H1 (cell line): ENCODE results near the gene PIP5K1B. TPM values are rescaled to one million over a fixed set of nuclear protein-coding genes. Genes with fewer than 3 reads are reported as not detected.

Source experiments
- ASH2L ChIP-seq: fragments of 200-600, 300-600 bp; sonication (generic); IDR thresholded peaks from one replicate; pipeline ENCODE4 v1.7.1; 2017; ENCODE audit warnings: low read length
- CBX5 ChIP-seq: fragments of 300-800, 300-1000 bp; sonication (generic); IDR thresholded peaks from 2 replicates; pipeline ENCODE4 v1.7.1; 2016; ENCODE audit warnings: antibody characterized with exemption, low read length, low read depth
- CEBPB ChIP-seq: IDR thresholded peaks from 2 replicates; pipeline ENCODE4 v1.6.1; 2012; ENCODE audit warnings: low read depth, low read length
- CHD1 ChIP-seq: IDR thresholded peaks from 2 replicates; pipeline ENCODE4 v1.6.1; 2012; ENCODE audit warnings: low read depth, low read length, improper control_type of control experiment
- CHD2 ChIP-seq: IDR thresholded peaks from 2 replicates; pipeline ENCODE4 v1.6.1; 2012; ENCODE audit warnings: low read length, improper control_type of control experiment
- CREB1 ChIP-seq: IDR thresholded peaks from 2 replicates; pipeline ENCODE4 v1.6.1; 2012; ENCODE audit warnings: inconsistent platforms
- CTBP2 ChIP-seq: IDR thresholded peaks from 2 replicates; pipeline ENCODE4 v1.7.0; 2011; ENCODE audit warnings: borderline replicate concordance, mild to moderate bottlenecking, moderate library complexity, mixed read lengths, low read length; ENCODE audit not compliant: insufficient read depth, insufficient read length
- EP300 ChIP-seq, 2 experiments: IDR thresholded peaks; 1 replicate in 1 of 2; 2 replicates in 1 of 2; pipeline ENCODE4 v1.6.1; 2011 to 2012; ENCODE audit warnings: low read depth in 2 of 2, low read length in 2 of 2, mild to moderate bottlenecking in 2 of 2, borderline replicate concordance in 1 of 2, inconsistent platforms in 1 of 2, moderate library complexity in 1 of 2
- GABPA ChIP-seq: IDR thresholded peaks from 2 replicates; pipeline ENCODE4 v1.6.1; 2011; ENCODE audit warnings: mild to moderate bottlenecking, low read length, moderate library complexity, borderline replicate concordance; ENCODE audit not compliant: insufficient read depth
- HDAC2 ChIP-seq, 2 experiments: fragments of 300-600 bp in 1 of 2; sonication (generic) in 1 of 2; IDR thresholded peaks; 2 replicates each; pipeline ENCODE4 v1.6.1; 2011 to 2012; ENCODE audit warnings: low read depth in 2 of 2, low read length in 2 of 2, mild to moderate bottlenecking in 2 of 2, moderate library complexity in 2 of 2, borderline replicate concordance in 1 of 2, inconsistent platforms in 1 of 2
- JUN ChIP-seq: IDR thresholded peaks from 2 replicates; pipeline ENCODE4 v1.6.1; 2011; ENCODE audit warnings: low read depth, mild to moderate bottlenecking, improper control_type of control experiment, low read length
- KDM1A ChIP-seq: fragments of 200-600, 300-600 bp; sonication (generic); IDR thresholded peaks from 2 replicates; pipeline ENCODE4 v1.7.1; 2016; ENCODE audit warnings: mild to moderate bottlenecking, low read length, borderline replicate concordance
- KDM4A ChIP-seq: IDR thresholded peaks from one replicate; pipeline ENCODE4 v1.7.1; 2012; ENCODE audit warnings: low read depth, mild to moderate bottlenecking, moderate library complexity, low read length, inconsistent platforms; ENCODE audit not compliant: severe bottlenecking
- MAFK ChIP-seq: IDR thresholded peaks from 2 replicates; pipeline ENCODE4 v1.6.1; 2012; ENCODE audit warnings: low read depth, mild to moderate bottlenecking, improper control_type of control experiment, low read length
- NANOG ChIP-seq: IDR thresholded peaks from 2 replicates; pipeline ENCODE4 v1.6.1; 2011; ENCODE audit warnings: low read length, low read depth, mild to moderate bottlenecking, inconsistent platforms; ENCODE audit not compliant: insufficient read depth, poor library complexity, severe bottlenecking
- NRF1 ChIP-seq: IDR thresholded peaks from 2 replicates; pipeline ENCODE4 v1.6.1; 2011; ENCODE audit warnings: mild to moderate bottlenecking, low read depth, low read length, improper control_type of control experiment
- POLR2AphosphoS5 ChIP-seq: IDR thresholded peaks from 2 replicates; pipeline ENCODE4 v1.6.1; 2011; ENCODE audit warnings: low read depth, low read length
- POU5F1 ChIP-seq: IDR thresholded peaks from 2 replicates; pipeline ENCODE4 v1.6.1; 2011; ENCODE audit warnings: low read depth, mild to moderate bottlenecking, low read length, moderate library complexity
- RBBP5 ChIP-seq: IDR thresholded peaks from 2 replicates; pipeline ENCODE4 v1.7.1; 2012; ENCODE audit warnings: low read depth, mild to moderate bottlenecking, inconsistent platforms, low read length, moderate library complexity, borderline replicate concordance
- SAP30 ChIP-seq: fragments of 300-600 bp; sonication (generic); IDR thresholded peaks from 2 replicates; pipeline ENCODE4 v1.7.1; 2012; ENCODE audit warnings: low read length, moderate library complexity, mild to moderate bottlenecking, inconsistent platforms; ENCODE audit not compliant: insufficient read depth, insufficient replicate concordance
- SP1 ChIP-seq: IDR thresholded peaks from 2 replicates; pipeline ENCODE4 v1.6.1; 2011; ENCODE audit warnings: low read depth, low read length
- SP4 ChIP-seq: IDR thresholded peaks from 2 replicates; pipeline ENCODE4 v1.6.1; 2012; ENCODE audit warnings: low read length, inconsistent platforms
- SRF ChIP-seq: IDR thresholded peaks from 2 replicates; pipeline ENCODE4 v1.6.1; 2011; ENCODE audit warnings: mild to moderate bottlenecking, low read depth, low read length, moderate library complexity
- TCF12 ChIP-seq: IDR thresholded peaks from 2 replicates; pipeline ENCODE4 v1.6.1; 2011; ENCODE audit warnings: low read depth, mild to moderate bottlenecking, low read length
- YY1 ChIP-seq: IDR thresholded peaks from 2 replicates; pipeline ENCODE4 v1.6.1; 2011; ENCODE audit warnings: low read depth, mild to moderate bottlenecking, low read length
- ZNF274 ChIP-seq: IDR thresholded peaks from 2 replicates; pipeline ENCODE4 v1.7.0; 2012; ENCODE audit warnings: low read length, borderline replicate concordance; ENCODE audit errors: extremely low read depth
- polyA plus RNA-seq, 7 experiments: library from polyadenylated mRNA; depleted of rRNA in 3 of 7; stranded (reverse) in 5 of 7; unstranded in 2 of 7; fragments of >200 nt in 5 of 7; fragments of 200-250 nt in 2 of 7; gene quantifications; 1 replicate in 5 of 7; 2 replicates in 1 of 7; 4 replicates in 1 of 7; pipeline versions ENCODE4 v1.2.1 to v1.2.3, GENCODE V29; 2011 to 2013; ENCODE audit warnings: missing spikeins in 2 of 7, mixed read lengths in 2 of 7
- total RNA-seq: library from RNA; stranded (reverse); fragmentation: NEBNext Ultra II Directional; extraction: Animal tissue kit (Norgen Biotek cat#: 25700); gene quantifications from 2 replicates; pipeline ENCODE4 v1.2.1, GENCODE V29; 2021

The PIP5K1B gene
- total and polyA plus RNA-seq, 2 of the 8 experiments (the other 6 are each of a cell fraction or from before 2014, with no cell fraction given) = 4.7 to 7.7 TPM

- TF ChIP-seq CTBP2 (peak; percentile 65), KDM4A (no peak), MAFK (no peak), SRF (no peak), ASH2L (no peak), NRF1 (no peak), EP300 (IDR thresholded peaks at IDR 0.05; ENCODE audit: borderline replicate concordance in 1 of 2, low read depth in 2 of 2, low read length in 2 of 2) (peak in 1 of 2 experiments; percentile 96; a peak in 2 of 3 replicates), NANOG (peak; percentile 72), TCF12 (peak; percentile 62; the same call in 1 of the 2 replicates), RBBP5 (no peak), CBX5 (no peak), YY1 (peak; percentile 79; the same call in 1 of the 2 replicates), SP4 (no peak), GABPA (no peak), POU5F1 (peak; percentile 18; the same call in 1 of the 2 replicates), CHD1 (no peak), SP1 (peak; percentile 77), JUN (no peak), CHD2 (peak; percentile 42; the same call in 1 of the 2 replicates), ZNF274 (no peak), SAP30 (no peak), POLR2AphosphoS5 (no peak; the same call in 1 of the 2 replicates), KDM1A (no peak), CEBPB (no peak), CREB1 (no peak), HDAC2 (IDR thresholded peaks at IDR 0.05; ENCODE audit: borderline replicate concordance in 1 of 2, low read depth in 2 of 2, low read length in 2 of 2) (peak in 1 of 2 experiments; percentile 46; a peak in 2 of 4 replicates)
Measured at GRCh38 chr9:68947015-68947414, 242.0 kb downstream of the PIP5K1B start (continued).
